ENCODE data around the gene MIPOL1.
"Not testable (repeated sequence)": the region's sequence is repeated elsewhere in the genome, so short reads cannot be mapped to it uniquely, and the experiment has no call there.

Gene MIPOL1

DNA sequence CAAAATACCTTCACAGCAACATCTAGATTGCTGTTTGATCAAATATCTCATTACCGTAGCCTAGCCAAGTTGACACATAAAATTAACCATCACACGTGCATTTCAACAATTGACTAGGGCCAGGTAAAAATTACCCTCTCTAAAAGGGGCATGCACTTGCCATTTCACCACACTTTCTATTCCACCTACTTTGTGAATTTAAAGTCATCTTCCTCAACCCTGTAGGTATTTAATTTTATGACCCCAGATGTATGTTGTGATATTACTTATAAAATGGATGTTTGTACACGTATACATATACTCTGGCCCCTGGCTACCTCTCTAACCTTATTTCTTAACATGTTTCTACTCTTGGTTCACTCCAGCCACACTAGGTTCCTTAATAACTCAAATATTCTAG lies 237.1 kb downstream of the MIPOL1 start:
- H3K9me3 ChIP-seq (ENCODE audit: insufficient read depth, low read depth, low read length) = no peaks in the 10 kb centered on the region
- 95% methylated on average over 3 of the region's 3 CpGs for WGBS
- H3K36me3 ChIP-seq (ENCODE audit: insufficient read depth, low read length) = no peaks in the 10 kb centered on the region
- no peak overlapping the region for H3K9ac ChIP-seq (ENCODE audit: low read depth, low read length)
- H3K27me3 ChIP-seq (ENCODE audit: insufficient read depth, low read length) = no peaks in the 10 kb centered on the region
- no peak overlapping the region for H3K4me3 ChIP-seq (ENCODE audit: low read length)
- H3K27ac ChIP-seq (ENCODE audit: low read depth, low read length) = no peak overlapping the region
- H3K4me1 ChIP-seq (ENCODE audit: insufficient read depth, low read length) = peaks cover 15% of the 10 kb centered on the region

DNA sequence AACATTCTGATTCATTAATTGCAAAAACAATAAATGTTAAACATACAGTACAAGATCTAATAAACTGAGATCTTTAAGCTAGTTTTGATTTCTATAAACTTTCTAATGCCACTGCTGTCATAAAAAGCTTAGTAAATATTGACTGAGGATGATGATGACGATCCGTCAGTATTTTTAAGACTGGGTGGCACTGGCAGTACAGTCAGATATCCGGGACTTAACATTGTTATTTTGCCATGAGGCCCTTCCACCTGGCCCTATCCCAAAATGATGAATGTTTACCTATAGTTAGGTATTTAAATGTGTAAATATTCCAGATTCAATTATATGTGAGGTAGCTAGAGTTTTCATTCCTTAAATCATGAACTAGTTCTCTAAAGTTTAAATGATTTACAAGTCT lies 238.8 kb downstream of the MIPOL1 start:
- no peak overlapping the region for H3K9ac ChIP-seq (ENCODE audit: low read depth, low read length)
- no peak overlapping the region for H3K27ac ChIP-seq (ENCODE audit: low read depth, low read length)

DNA sequence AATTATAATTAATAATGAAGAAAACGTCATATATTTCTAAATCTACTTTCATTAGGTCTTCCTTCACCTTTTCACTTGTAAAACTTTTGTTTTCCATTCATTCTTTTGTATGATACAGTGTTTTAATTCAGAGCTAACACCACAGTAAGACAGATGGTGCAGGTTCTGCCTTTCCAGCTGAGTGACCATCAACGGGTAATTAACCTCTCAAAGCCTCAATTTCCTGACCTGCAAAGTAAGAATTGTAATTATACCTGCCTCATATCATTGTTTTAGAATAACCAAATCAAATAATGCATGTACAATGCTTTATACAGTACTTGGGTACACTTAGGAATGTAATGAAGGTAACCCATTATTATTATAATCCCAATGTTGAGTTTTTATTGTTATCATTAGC lies 239.8 kb downstream of the MIPOL1 start:
- Histone ChIP-seq H3K4me3 (ENCODE audit: low read length) (no peak overlapping the region), H3K9ac (ENCODE audit: low read depth, low read length) (no peak overlapping the region), H3K27ac (ENCODE audit: low read depth, low read length) (no peak overlapping the region), H3K36me3 (ENCODE audit: insufficient read depth, low read length) (no peaks in the 10 kb centered on the region), H3K27me3 (ENCODE audit: insufficient read depth, low read length) (no peaks in the 10 kb centered on the region), H3K9me3 (ENCODE audit: insufficient read depth, low read depth, low read length) (no peaks in the 10 kb centered on the region), H3K4me1 (ENCODE audit: insufficient read depth, low read length) (peaks cover 11% of the 10 kb centered on the region)
- 50% methylated on average over 1 of the region's 2 CpGs for WGBS

More for the DNA sequence above, 238.8 kb downstream of the MIPOL1 start:
- Histone ChIP-seq H3K27me3 (ENCODE audit: insufficient read depth, low read length) (no peaks in the 10 kb centered on the region), H3K4me1 (ENCODE audit: insufficient read depth, low read length) (peaks cover 11% of the 10 kb centered on the region), H3K36me3 (ENCODE audit: insufficient read depth, low read length) (no peaks in the 10 kb centered on the region), H3K4me3 (ENCODE audit: low read length) (no peak overlapping the region), H3K9me3 (ENCODE audit: insufficient read depth, low read depth, low read length) (no peaks in the 10 kb centered on the region)
- WGBS = 96% methylated on average over 3 of the region's 3 CpGs

DNA sequence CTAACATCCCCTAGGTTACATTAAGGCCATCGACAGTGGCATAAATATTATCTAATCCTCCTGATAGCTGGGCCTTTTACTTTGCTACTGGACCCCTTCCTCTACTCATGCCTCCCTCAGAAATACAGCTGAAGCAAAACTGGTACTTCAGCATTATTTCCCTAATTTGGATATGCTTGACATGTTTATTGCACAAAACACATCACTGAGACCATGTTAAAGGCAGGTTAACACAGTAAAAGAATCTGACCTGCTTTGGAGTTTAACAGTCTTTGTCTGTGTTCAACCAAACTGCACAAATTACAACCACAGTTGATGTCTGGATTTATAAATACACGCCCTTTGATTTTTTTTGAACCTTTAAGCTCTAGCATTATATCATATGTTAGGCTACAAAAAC lies 240.7 kb downstream of the MIPOL1 start:
- H3K27ac ChIP-seq (ENCODE audit: low read depth, low read length) = no peak overlapping the region
- peaks cover 11% of the 10 kb centered on the region for H3K4me1 ChIP-seq (ENCODE audit: insufficient read depth, low read length)
- 91% methylated on average over 2 of the region's 2 CpGs for WGBS
- no peaks in the 10 kb centered on the region for H3K36me3 ChIP-seq (ENCODE audit: insufficient read depth, low read length)
- no peaks in the 10 kb centered on the region for H3K27me3 ChIP-seq (ENCODE audit: insufficient read depth, low read length)
- H3K9me3 ChIP-seq (ENCODE audit: insufficient read depth, low read depth, low read length) = no peaks in the 10 kb centered on the region
- no peak overlapping the region for H3K4me3 ChIP-seq (ENCODE audit: low read length)
- H3K9ac ChIP-seq (ENCODE audit: low read depth, low read length) = no peak overlapping the region

DNA sequence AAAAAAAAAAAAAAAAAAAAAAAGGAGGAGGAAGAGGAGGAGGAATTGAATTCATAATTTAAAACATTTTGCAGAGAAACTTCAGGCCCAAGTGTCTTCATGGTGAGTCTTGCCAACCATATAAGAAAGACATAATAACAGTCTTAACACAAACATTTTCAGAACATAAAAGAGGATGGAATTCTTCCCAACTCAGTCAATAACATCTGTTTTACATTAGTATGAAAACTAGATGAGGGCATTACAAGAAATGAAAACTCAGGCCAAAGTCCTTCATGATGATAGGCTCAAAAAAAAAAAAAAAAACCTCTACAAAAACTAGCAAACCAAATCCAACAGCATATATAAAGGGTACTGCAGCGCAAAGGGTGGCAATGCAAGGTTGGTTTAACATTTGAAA lies 245.7 kb downstream of the MIPOL1 start:
- no peak overlapping the region for H3K4me3 ChIP-seq (ENCODE audit: low read length)
- WGBS = no CpG with 5 or more reads among the region's 1 CpG
- H3K36me3 ChIP-seq (ENCODE audit: insufficient read depth, low read length) = no peaks in the 10 kb centered on the region
- no peaks in the 10 kb centered on the region for H3K27me3 ChIP-seq (ENCODE audit: insufficient read depth, low read length)
- H3K9me3 ChIP-seq (ENCODE audit: insufficient read depth, low read depth, low read length) = no peaks in the 10 kb centered on the region
- H3K27ac ChIP-seq (ENCODE audit: low read depth, low read length) = no peak overlapping the region
- H3K4me1 ChIP-seq (ENCODE audit: insufficient read depth, low read length) = no peaks in the 10 kb centered on the region
- H3K9ac ChIP-seq (ENCODE audit: low read depth, low read length) = no peak overlapping the region

DNA sequence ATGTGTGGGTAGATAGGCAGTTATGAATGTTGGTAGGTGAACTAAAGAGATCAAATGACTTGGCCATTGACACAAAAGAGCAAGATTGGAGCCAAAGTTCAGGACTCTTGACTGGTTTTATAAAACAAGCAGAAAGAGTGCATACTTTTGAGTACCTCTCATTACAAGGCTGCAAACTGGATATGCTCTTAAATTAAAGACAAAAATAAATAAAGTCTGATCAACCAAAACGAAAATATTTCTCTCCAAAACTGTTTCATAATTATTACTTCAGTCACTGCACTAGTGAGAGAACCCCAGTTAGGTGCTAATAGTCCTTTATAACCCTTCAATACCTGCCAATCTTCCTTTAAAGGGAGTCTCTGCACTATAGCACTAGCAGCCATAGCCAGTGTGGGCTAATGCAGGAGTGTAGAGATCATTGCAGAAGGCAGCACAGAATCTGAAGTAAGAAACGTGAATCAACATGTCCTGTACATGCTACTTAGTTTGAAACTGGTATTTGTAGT lies 250.2 kb downstream of the MIPOL1 start:
- no peaks in the 10 kb centered on the region for H3K27me3 ChIP-seq (ENCODE audit: insufficient read depth, low read length)
- WGBS = 84% methylated on average over 2 of the region's 2 CpGs
- H3K4me1 ChIP-seq (ENCODE audit: insufficient read depth, low read length) = no peaks in the 10 kb centered on the region
- H3K27ac ChIP-seq (ENCODE audit: low read depth, low read length) = no peak overlapping the region
- H3K36me3 ChIP-seq (ENCODE audit: insufficient read depth, low read length) = no peaks in the 10 kb centered on the region
- H3K4me3 ChIP-seq (ENCODE audit: low read length) = no peak overlapping the region
- no peak overlapping the region for H3K9ac ChIP-seq (ENCODE audit: low read depth, low read length)
- no peaks in the 10 kb centered on the region for H3K9me3 ChIP-seq (ENCODE audit: insufficient read depth, low read depth, low read length)

DNA sequence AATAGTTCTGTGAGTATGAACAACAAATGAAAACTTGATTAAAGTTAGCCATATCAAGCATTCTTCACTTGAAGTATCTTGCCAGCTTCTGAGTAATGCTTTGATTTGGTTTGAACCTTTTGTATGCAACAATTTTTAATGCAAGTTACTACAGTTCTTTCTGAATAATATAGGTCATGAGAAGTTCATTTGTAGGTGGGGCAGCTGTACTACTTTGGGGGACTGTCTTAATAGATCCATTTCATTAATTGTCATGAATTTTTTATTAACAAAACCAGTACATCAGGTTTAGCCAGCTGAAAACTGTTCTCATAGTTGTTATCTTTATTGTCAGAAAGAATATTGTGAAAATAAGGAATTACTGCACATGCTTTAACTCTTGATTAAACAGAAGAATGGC lies 254.6 kb downstream of the MIPOL1 start:
- Histone ChIP-seq H3K4me3 (ENCODE audit: low read length) (no peak overlapping the region), H3K9me3 (ENCODE audit: insufficient read depth, low read depth, low read length) (no peaks in the 10 kb centered on the region), H3K27me3 (ENCODE audit: insufficient read depth, low read length) (no peaks in the 10 kb centered on the region), H3K36me3 (ENCODE audit: insufficient read depth, low read length) (no peaks in the 10 kb centered on the region), H3K4me1 (ENCODE audit: insufficient read depth, low read length) (no peaks in the 10 kb centered on the region), H3K9ac (ENCODE audit: low read depth, low read length) (no peak overlapping the region), H3K27ac (ENCODE audit: low read depth, low read length) (no peak overlapping the region)

DNA sequence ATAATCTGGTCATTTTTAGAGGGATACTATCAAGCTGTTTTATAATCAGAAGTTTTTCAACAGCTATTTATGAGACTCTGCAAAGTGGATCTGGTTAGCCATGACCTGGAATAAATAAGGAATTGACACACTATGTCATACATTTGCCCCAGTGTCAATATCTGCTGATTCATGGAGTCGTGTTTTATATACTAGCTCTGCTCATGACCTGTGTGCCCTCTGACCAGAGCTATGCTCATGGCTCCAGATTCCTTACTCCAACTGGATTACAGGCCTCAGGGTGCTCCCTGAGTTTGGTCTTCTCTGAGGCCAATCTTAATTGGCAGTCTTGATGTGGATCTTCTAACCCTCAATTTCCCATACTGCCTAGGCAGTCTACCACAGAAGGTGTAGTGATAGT lies 256.2 kb downstream of the MIPOL1 start:
- H3K4me1 ChIP-seq (ENCODE audit: insufficient read depth, low read length) = no peaks in the 10 kb centered on the region
- H3K36me3 ChIP-seq (ENCODE audit: insufficient read depth, low read length) = no peaks in the 10 kb centered on the region
- H3K27me3 ChIP-seq (ENCODE audit: insufficient read depth, low read length) = no peaks in the 10 kb centered on the region
- no peaks in the 10 kb centered on the region for H3K9me3 ChIP-seq (ENCODE audit: insufficient read depth, low read depth, low read length)
- H3K27ac ChIP-seq (ENCODE audit: low read depth, low read length) = no peak overlapping the region
- no peak overlapping the region for H3K9ac ChIP-seq (ENCODE audit: low read depth, low read length)
- WGBS = 100% methylated on average over 1 of the region's 1 CpG
- no peak overlapping the region for H3K4me3 ChIP-seq (ENCODE audit: low read length)

DNA sequence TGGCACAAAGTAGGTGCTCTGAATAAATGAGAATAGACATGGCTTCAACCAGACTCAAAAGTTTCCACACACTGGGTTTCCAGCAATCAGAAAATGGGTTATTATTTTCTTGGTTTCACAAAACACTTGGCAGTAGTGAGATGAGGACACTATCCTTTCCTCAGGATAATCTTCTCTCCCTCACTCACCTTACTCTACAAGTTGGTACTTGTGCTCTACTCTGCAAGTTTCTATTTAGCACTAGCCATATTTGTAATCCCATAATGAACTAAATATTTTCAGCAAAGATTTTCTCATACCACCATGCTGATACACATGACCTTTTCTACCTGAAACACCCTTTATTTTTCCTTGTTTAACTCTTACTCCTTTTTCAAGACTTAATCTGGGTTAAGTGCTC lies 259.6 kb downstream of the MIPOL1 start:
- Histone ChIP-seq H3K27me3 (ENCODE audit: insufficient read depth, low read length) (no peaks in the 10 kb centered on the region), H3K4me3 (ENCODE audit: low read length) (no peak overlapping the region), H3K9me3 (ENCODE audit: insufficient read depth, low read depth, low read length) (peaks cover 11% of the 10 kb centered on the region; the same call in 1 of the 2 replicates), H3K27ac (ENCODE audit: low read depth, low read length) (no peak overlapping the region), H3K36me3 (ENCODE audit: insufficient read depth, low read length) (no peaks in the 10 kb centered on the region), H3K4me1 (ENCODE audit: insufficient read depth, low read length) (no peaks in the 10 kb centered on the region), H3K9ac (ENCODE audit: low read depth, low read length) (no peak overlapping the region)

DNA sequence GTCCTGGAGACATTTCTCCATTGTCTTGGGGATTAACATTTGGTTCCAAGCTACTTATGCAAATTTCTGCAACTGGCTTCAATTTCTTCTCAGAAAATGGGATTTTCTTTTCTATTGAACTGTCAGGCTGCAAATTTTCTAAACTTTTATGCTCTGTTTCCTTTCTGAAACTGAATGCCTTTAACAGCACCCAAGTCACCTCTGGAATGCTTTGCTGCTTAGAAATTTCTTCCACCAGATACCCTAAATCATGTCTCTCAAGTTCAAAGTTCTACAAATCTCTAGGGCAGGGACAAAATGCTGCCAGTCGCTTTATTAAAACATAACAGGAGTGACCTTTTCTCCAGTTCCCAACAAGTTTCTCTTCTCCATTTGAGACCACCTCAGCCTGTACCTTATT lies 264.7 kb downstream of the MIPOL1 start:
- H3K27me3 ChIP-seq (ENCODE audit: insufficient read depth, low read length); H3K4me3 ChIP-seq (ENCODE audit: low read length); H3K36me3 ChIP-seq (ENCODE audit: insufficient read depth, low read length); H3K4me1 ChIP-seq (ENCODE audit: insufficient read depth, low read length); H3K9ac ChIP-seq (ENCODE audit: low read depth, low read length); H3K27ac ChIP-seq (ENCODE audit: low read depth, low read length): not testable (repeated sequence)
- H3K9me3 ChIP-seq (ENCODE audit: insufficient read depth, low read depth, low read length) = peaks cover 11% of the 10 kb centered on the region; the same call in 1 of the 2 replicates
- WGBS = 94% methylated on average over 1 of the region's 1 CpG

DNA sequence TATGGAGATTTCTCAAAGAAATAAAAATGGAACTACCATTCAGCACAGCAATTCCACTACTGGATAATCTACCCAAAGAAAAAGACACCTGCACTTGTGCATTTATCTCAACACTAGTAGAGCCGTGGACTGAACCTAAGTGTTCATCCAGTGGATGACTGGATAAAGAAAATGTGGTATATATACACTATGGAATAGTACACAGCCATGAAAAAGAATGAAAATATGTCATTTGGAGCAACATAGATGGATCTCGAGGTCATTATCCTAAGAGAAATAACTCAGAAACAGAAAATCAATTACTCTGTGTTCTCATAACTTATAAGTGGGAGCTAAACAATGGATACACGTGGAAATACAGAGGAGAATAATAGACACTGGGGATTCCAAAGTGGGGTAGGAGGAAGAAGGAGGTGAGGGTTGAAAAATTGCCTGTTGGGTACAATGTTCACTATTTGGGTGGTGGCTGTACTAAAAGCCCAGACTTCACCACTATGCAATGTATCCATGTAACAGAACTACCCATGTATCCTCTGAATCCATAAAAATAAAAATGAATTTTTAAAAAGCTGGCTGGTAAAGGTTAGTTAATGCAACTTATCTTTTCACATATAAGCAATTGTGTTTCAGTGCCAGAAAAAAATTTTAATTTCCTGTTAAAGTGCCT lies 266.6 kb downstream of the MIPOL1 start:
- Histone ChIP-seq H3K9me3 (ENCODE audit: insufficient read depth, low read depth, low read length) (peaks cover 11% of the 10 kb centered on the region; the same call in 1 of the 2 replicates), H3K36me3 (ENCODE audit: insufficient read depth, low read length) (no peaks in the 10 kb centered on the region), H3K9ac (ENCODE audit: low read depth, low read length) (no peak overlapping the region), H3K27ac (ENCODE audit: low read depth, low read length) (no peak overlapping the region), H3K4me3 (ENCODE audit: low read length) (no peak overlapping the region), H3K4me1 (ENCODE audit: insufficient read depth, low read length) (no peaks in the 10 kb centered on the region), H3K27me3 (ENCODE audit: insufficient read depth, low read length) (no peaks in the 10 kb centered on the region)
- 84% methylated on average over 2 of the region's 3 CpGs for WGBS

Measured in HUES64 (cell line).